Effector CD8-positive, alpha-beta T cell (primary cell): ENCODE data around the gene RHBDF2.
"Not testable (repeated sequence)": the region's sequence is repeated elsewhere in the genome, so short reads cannot be mapped to it uniquely, and the experiment has no call there.

Source experiments
- DNase-seq: peaks from one replicate; lab custom pipeline; 2025; lab: John Stamatoyannopoulos, UW

The RHBDF2 gene

GRCh38 chr17:76524598-76525512, 23.6 kb upstream of the RHBDF2 start:
- no peak for DNase-seq

- DNase-seq, result peak; percentile 69
Measured at GRCh38 chr17:76523084-76524037, 22.1 kb upstream of the RHBDF2 start.

- not testable (repeated sequence) for DNase-seq
Measured at GRCh38 chr17:76521683-76522082, 20.5 kb upstream of the RHBDF2 start.

- no peak for DNase-seq
Measured at GRCh38 chr17:76521262-76521661, 20.0 kb upstream of the RHBDF2 start.

GRCh38 chr17:76519048-76519966, 18.1 kb upstream of the RHBDF2 start:
- no peak for DNase-seq

GRCh38 chr17:76517638-76518038, 16.4 kb upstream of the RHBDF2 start:
- DNase-seq, result no peak

- DNase-seq, result peak; percentile 60
Measured at GRCh38 chr17:76515274-76515949, 14.2 kb upstream of the RHBDF2 start.

- DNase-seq, result not testable (repeated sequence)
Measured at GRCh38 chr17:76514355-76514754, 13.1 kb upstream of the RHBDF2 start.

GRCh38 chr17:76513306-76513692, 12.1 kb upstream of the RHBDF2 start:
- no peak for DNase-seq

- no peak for DNase-seq
Measured at GRCh38 chr17:76512366-76513305, 11.4 kb upstream of the RHBDF2 start.

GRCh38 chr17:76511668-76512365, 10.6 kb upstream of the RHBDF2 start:
- no peak for DNase-seq

- DNase-seq, result no peak
Measured at GRCh38 chr17:76510831-76511244, 9.6 kb upstream of the RHBDF2 start.

- not testable (repeated sequence) for DNase-seq
Measured at GRCh38 chr17:76508472-76509063, 7.3 kb upstream of the RHBDF2 start.

GRCh38 chr17:76506408-76507345, 5.5 kb upstream of the RHBDF2 start:
- peak; percentile 84 for DNase-seq

GRCh38 chr17:76504117-76504516, 2.9 kb upstream of the RHBDF2 start:
- DNase-seq, result no peak

- DNase-seq, result no peak
Measured at GRCh38 chr17:76502341-76503211, 1.4 kb upstream of the RHBDF2 start.
